ENCODE data around the gene CTDSPL.

DNA sequence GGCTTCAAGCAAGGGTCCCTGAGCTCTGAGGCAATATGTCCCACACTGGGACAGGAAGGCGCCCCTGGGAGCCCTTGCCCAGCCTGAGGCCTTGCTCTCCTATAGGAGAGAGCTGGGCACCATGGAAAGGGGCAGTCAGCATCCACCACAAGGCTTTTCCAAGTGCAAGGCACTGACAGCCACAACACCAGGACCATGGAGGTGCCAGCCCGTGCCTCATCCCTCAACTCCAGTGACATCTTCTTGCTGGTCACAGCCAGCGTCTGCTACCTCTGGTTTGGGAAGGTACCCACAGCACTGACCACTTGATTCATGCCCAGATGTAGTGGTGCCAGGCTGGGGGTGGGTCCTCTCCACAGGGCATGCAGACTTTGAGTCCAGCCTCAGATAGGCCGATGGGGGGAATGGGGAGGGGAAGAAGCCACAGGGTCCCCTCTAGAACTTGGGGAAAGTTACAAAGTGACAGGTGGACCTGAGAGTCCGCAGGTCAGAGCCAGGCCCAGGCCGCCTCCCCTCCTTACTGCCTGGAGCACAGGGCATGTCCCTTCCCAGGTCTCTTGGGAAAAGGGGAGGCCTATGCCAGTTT lies 140.7 kb downstream of the CTDSPL start:
- TF ChIP-seq CTCF (IDR thresholded peaks at IDR 0.05) (no peak), POLR2A (IDR thresholded peaks at IDR 0.05) (no peak)
